ENCODE measurements around the gene NDUFB7.

- TF ChIP-seq CTCF (IDR thresholded peaks at IDR 0.05) = no peak
- TF ChIP-seq POLR2A (IDR thresholded peaks at IDR 0.05) = no peak
Observed at GRCh38 chr19:14545716-14546082, 26.2 kb downstream of the NDUFB7 start.
